Measurements from ENCODE around the gene SRM.

GRCh38 chr1:11105586-11105985, 45.8 kb upstream of the SRM start:
- TF ChIP-seq CTCF (IDR thresholded peaks at IDR 0.05): no peak
- TF ChIP-seq EP300 (IDR thresholded peaks at IDR 0.05): no peak

Data from tibial nerve (tissue), 4 donors.